Vagina (tissue), 2 donors: ENCODE data around the gene IP6K1.

Source experiments
- CTCF ChIP-seq, 3 experiments: fragments of 450-650 bp in 2 of 3; fragments of 200-600 bp in 1 of 3; sonication (generic) in 1 of 3; IDR thresholded peaks; one replicate each; pipeline ENCODE4 v1.5.1; 2017 to 2019; ENCODE audit warnings: antibody characterized with exemption in 3 of 3, mild to moderate bottlenecking in 2 of 3, moderate library complexity in 2 of 3
- POLR2A ChIP-seq, 2 donors: fragments of 450-650 bp; IDR thresholded peaks; one replicate each; pipeline ENCODE4 v1.6.1; 2017; ENCODE audit warnings: antibody characterized with exemption in 2 of 2, mild to moderate bottlenecking in 2 of 2, moderate library complexity in 2 of 2
- POLR2AphosphoS5 ChIP-seq, 2 donors: sonication (generic); formaldehyde crosslinking; IDR thresholded peaks; one replicate each; pipeline ENCODE4 v1.9.0; 2017; ENCODE audit warnings: antibody characterized with exemption in 2 of 2, mild to moderate bottlenecking in 2 of 2, low read depth in 1 of 2; ENCODE audit not compliant: insufficient read depth in 1 of 2

DNA sequence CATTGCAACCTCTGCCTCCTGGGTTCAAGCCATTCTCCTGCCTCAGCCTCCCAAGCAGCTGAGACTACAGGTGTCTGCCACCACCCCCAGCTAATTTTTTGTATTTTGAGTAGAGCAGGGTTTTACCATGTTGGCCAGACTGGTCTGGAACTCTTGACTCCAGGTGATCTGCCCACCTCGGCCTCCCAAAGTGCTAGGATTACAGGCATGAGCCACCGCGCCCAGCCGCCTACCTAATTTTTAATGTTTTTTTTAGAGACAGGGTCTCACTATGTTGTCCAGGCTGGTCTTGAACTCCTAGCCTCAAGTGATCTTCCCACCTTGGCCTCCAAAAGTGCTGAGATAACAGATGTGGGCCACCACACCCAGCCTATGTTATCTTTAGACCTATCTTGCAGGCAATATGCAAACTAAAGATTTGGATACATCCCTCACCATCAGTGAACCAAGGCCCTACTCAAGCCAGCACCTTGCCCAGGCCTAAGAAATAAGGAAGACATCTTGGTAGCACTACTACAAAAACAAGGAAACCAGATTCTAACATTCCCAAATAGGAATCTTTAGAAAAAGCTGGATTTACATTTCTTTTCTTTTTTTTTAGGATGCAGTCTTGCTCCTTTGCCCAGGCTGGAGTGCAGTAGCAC is 56.3 kb downstream of the IP6K1 start:
- TF ChIP-seq CTCF (IDR thresholded peaks at IDR 0.05): no peak
- no peak for TF ChIP-seq POLR2AphosphoS5 (IDR thresholded peaks at IDR 0.05; ENCODE audit: insufficient read depth in 1 of 2, low read depth in 1 of 2)
- no peak for TF ChIP-seq POLR2A (IDR thresholded peaks at IDR 0.05)
